ENCODE results near the gene RRP1B. TPM values are rescaled to one million over a fixed set of nuclear protein-coding genes. Genes with fewer than 3 reads are reported as not detected.

Gene RRP1B
- total and polyA plus RNA-seq, 9 of the 15 experiments (the other 6 are each of a cell fraction or from before 2014, with no cell fraction given), result 6.8 to 66.6 (median 41.9) TPM

GRCh38 chr21:43646550-43647260, 12.7 kb upstream of the RRP1B start (continued):
- no peak for TF ChIP-seq RREB1 (CRISPR knock-in tag; IDR thresholded peaks at IDR 0.05)
- TF ChIP-seq STAT6 (CRISPR knock-in tag; IDR thresholded peaks at IDR 0.05), result no peak
- no peak for TF ChIP-seq DIDO1 (tag; IDR thresholded peaks at IDR 0.05; ENCODE audit: low read depth)
- TF ChIP-seq TAF7 (tag; IDR thresholded peaks at IDR 0.05), result no peak
- no peak for TF ChIP-seq ZNF57 (CRISPR knock-in tag; IDR thresholded peaks at IDR 0.05)
- no peak for TF ChIP-seq ILK (tag; IDR thresholded peaks at IDR 0.05; ENCODE audit: borderline replicate concordance, low read depth)
- TF ChIP-seq C11orf30 (IDR thresholded peaks at IDR 0.05; ENCODE audit: low read depth), result peak; percentile 96
- TF ChIP-seq ZNF324 (CRISPR knock-in tag; IDR thresholded peaks at IDR 0.05), result no peak
- TF ChIP-seq ZNF174 (CRISPR knock-in tag; IDR thresholded peaks at IDR 0.05), result no peak
- no peak for TF ChIP-seq DNMT1 (IDR thresholded peaks at IDR 0.05)
- no peak for TF ChIP-seq ATF2 (CRISPR knock-in tag; IDR thresholded peaks at IDR 0.05)
- no peak for TF ChIP-seq ZNF12 (CRISPR knock-in tag; IDR thresholded peaks at IDR 0.05)
- TF ChIP-seq HBP1 (CRISPR knock-in tag; IDR thresholded peaks at IDR 0.05), result no peak
- no peak for TF ChIP-seq BRD9 (IDR thresholded peaks at IDR 0.05; ENCODE audit: low read depth, partially characterized antibody)
- TF ChIP-seq KLF6 (CRISPR knock-in tag; IDR thresholded peaks at IDR 0.05; ENCODE audit: borderline replicate concordance), result no peak
- no peak for TF ChIP-seq SMAD1 (IDR thresholded peaks at IDR 0.05; ENCODE audit: low read depth, low read length, partially characterized antibody)
- no peak for TF ChIP-seq FOXA3 (CRISPR knock-in tag; conservative IDR thresholded peaks at IDR 0.05 in 1 of 2, IDR thresholded peaks at IDR 0.05 in 1 of 2)

All from K562 (cell line).